Measurements from ENCODE around the gene TM9SF3. TPM values are rescaled to one million over a fixed set of nuclear protein-coding genes. Genes with fewer than 3 reads are reported as not detected.

TM9SF3 gene
- total and polyA plus RNA-seq, 2 of the 4 experiments (the other 2 are of a cell fraction), result 33.7 to 61.8 TPM

DNA sequence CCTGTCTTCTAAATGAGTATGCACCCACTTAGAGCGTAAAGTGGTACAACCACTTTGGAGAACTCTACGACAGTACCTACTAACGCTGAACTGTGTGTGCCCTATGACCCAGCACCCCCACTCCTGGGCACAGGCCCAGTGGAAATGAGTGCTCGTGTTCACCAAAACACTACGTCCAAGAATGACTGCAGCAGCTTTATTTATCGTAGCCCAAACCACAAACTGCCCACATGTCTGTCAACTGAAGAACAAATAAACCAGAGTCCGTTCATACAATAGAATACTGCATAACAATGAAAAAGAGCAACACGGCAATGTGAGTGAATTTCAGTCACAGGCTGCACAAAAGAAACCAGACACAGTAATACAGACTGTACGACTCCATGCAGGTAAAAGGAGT, 108.5 kb downstream of the TM9SF3 start:
- DNase-seq, result no peak
- no peak overlapping the region for H3K4ac ChIP-seq (ENCODE audit: low read depth, low read length)
- in situ Hi-C loops (cut with MboI; ENCODE audit: low sequenced_read_pairs), result no loop called here
- dilution Hi-C loops (cut with HindIII; ENCODE audit: low sequenced_read_pairs, unreplicated experiment), result no loop called here
- no peak overlapping the region for H4K91ac ChIP-seq (ENCODE audit: insufficient read depth, low read depth, low read length)
- H3K9me3 ChIP-seq (ENCODE audit: control insufficient read depth, insufficient read depth, low read length), result no peaks in the 10 kb centered on the region
- no peak overlapping the region for H3K9ac ChIP-seq (ENCODE audit: low read depth, low read length)
- no peak for TF ChIP-seq RAD21 (IDR thresholded peaks at IDR 0.05; ENCODE audit: low read length)
- TF ChIP-seq, protein P1, sequence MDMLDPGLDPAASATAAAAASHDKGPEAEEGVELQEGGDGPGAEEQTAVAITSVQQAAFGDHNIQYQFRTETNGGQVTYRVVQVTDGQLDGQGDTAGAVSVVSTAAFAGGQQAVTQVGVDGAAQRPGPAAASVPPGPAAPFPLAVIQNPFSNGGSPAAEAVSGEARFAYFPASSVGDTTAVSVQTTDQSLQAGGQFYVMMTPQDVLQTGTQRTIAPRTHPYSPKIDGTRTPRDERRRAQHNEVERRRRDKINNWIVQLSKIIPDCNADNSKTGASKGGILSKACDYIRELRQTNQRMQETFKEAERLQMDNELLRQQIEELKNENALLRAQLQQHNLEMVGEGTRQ (IDR thresholded peaks at IDR 0.05; ENCODE audit: low read depth, low read length), result no peak
- no peak for TF ChIP-seq CHD1 (IDR thresholded peaks at IDR 0.05; ENCODE audit: low read depth, low read length)
- TF ChIP-seq BHLHE40 (IDR thresholded peaks at IDR 0.05; ENCODE audit: low read depth, low read length), result no peak
- TF ChIP-seq SMC3 (IDR thresholded peaks at IDR 0.05; ENCODE audit: low read depth, low read length), result no peak
- TF ChIP-seq FOS (IDR thresholded peaks at IDR 0.05; ENCODE audit: low read depth, low read length), result no peak
- TF ChIP-seq RCOR1 (IDR thresholded peaks at IDR 0.05; ENCODE audit: insufficient replicate concordance, low read length), result no peak
- TF ChIP-seq POLR2A (IDR thresholded peaks at IDR 0.05; ENCODE audit: low read depth, low read length), result no peak
- no peak for TF ChIP-seq NFE2L2 (IDR thresholded peaks at IDR 0.05; ENCODE audit: low read depth, low read length)
- TF ChIP-seq CEBPB (IDR thresholded peaks at IDR 0.05; ENCODE audit: low read depth, low read length), result no peak
- TF ChIP-seq, protein P2, sequence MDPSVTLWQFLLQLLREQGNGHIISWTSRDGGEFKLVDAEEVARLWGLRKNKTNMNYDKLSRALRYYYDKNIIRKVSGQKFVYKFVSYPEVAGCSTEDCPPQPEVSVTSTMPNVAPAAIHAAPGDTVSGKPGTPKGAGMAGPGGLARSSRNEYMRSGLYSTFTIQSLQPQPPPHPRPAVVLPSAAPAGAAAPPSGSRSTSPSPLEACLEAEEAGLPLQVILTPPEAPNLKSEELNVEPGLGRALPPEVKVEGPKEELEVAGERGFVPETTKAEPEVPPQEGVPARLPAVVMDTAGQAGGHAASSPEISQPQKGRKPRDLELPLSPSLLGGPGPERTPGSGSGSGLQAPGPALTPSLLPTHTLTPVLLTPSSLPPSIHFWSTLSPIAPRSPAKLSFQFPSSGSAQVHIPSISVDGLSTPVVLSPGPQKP (IDR thresholded peaks at IDR 0.05; ENCODE audit: borderline replicate concordance, low read depth, low read length), result no peak
- TF ChIP-seq RFX5 (IDR thresholded peaks at IDR 0.05; ENCODE audit: low read depth, low read length), result no peak
- no peak for TF ChIP-seq MAZ (IDR thresholded peaks at IDR 0.05; ENCODE audit: borderline replicate concordance, low read depth, low read length)
- no peak for TF ChIP-seq MAFK (IDR thresholded peaks at IDR 0.05; ENCODE audit: low read depth, low read length)
- TF ChIP-seq MXI1 (IDR thresholded peaks at IDR 0.05; ENCODE audit: borderline replicate concordance, low read depth, low read length), result no peak
- TF ChIP-seq, protein P3, sequence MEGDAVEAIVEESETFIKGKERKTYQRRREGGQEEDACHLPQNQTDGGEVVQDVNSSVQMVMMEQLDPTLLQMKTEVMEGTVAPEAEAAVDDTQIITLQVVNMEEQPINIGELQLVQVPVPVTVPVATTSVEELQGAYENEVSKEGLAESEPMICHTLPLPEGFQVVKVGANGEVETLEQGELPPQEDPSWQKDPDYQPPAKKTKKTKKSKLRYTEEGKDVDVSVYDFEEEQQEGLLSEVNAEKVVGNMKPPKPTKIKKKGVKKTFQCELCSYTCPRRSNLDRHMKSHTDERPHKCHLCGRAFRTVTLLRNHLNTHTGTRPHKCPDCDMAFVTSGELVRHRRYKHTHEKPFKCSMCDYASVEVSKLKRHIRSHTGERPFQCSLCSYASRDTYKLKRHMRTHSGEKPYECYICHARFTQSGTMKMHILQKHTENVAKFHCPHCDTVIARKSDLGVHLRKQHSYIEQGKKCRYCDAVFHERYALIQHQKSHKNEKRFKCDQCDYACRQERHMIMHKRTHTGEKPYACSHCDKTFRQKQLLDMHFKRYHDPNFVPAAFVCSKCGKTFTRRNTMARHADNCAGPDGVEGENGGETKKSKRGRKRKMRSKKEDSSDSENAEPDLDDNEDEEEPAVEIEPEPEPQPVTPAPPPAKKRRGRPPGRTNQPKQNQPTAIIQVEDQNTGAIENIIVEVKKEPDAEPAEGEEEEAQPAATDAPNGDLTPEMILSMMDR (conservative IDR thresholded peaks at IDR 0.05; ENCODE audit: low read depth, low read length), result no peak
- no peak overlapping the region for H2BK120ac ChIP-seq (ENCODE audit: low read depth, low read length)
- H3K18ac ChIP-seq (ENCODE audit: low read depth, low read length), result no peak overlapping the region
- H3K27ac ChIP-seq (ENCODE audit: insufficient read depth, low read length), result no peak overlapping the region
- H2AK5ac ChIP-seq (ENCODE audit: low read depth, low read length), result no peak overlapping the region
- no peaks in the 10 kb centered on the region for H4K20me1 ChIP-seq (ENCODE audit: insufficient read depth, low read length)
- BruUV-seq (replicated peaks), result no TSS peak
- no peak overlapping the region for H2BK15ac ChIP-seq (ENCODE audit: low read depth, low read length)
- intact Hi-C loops (cut with micrococcal nuclease), result no loop called here
- H3K79me1 ChIP-seq (ENCODE audit: low read depth in 1 of 2, low read length in 2 of 2), result no peaks in the 10 kb centered on the region
- no peaks in the 10 kb centered on the region for H3K36me3 ChIP-seq (ENCODE audit: control insufficient read depth, insufficient read depth, low read length)
- ATAC-seq (ENCODE audit: low read depth), result no peak
- H3K56ac ChIP-seq (ENCODE audit: extremely low read depth, insufficient read depth, low read length), result no peak overlapping the region
- no peaks in the 10 kb centered on the region for H3K4me1 ChIP-seq (ENCODE audit: control insufficient read depth, insufficient read depth, low read length)
- WGBS, 2 experiments (ENCODE audit: extremely low coverage in 2 of 2, insufficient read length in 1 of 2), result 65% methylated on average over 4 of the region's 9 CpGs; no CpG with 5 or more reads in 1 of the 2 experiments
- no peak overlapping the region for H3K23ac ChIP-seq (ENCODE audit: low read depth, low read length)
- H3K4me2 ChIP-seq (ENCODE audit: low read depth, low read length), result no peak overlapping the region
- H2BK5ac ChIP-seq (ENCODE audit: low read depth, low read length, poor library complexity, severe bottlenecking), result no peak overlapping the region
- no peak overlapping the region for H4K5ac ChIP-seq (ENCODE audit: low read depth, low read length)
- H2AFZ ChIP-seq (replicated peaks; ENCODE audit: low read length, poor library complexity), result no peak overlapping the region
- no peak overlapping the region for H4K8ac ChIP-seq (ENCODE audit: low read depth in 2 of 2, low read length in 2 of 2)
- H2AK9ac ChIP-seq (replicated peaks; ENCODE audit: low read depth, low read length, poor library complexity), result no peak overlapping the region
- H3K4me3 ChIP-seq (ENCODE audit: insufficient read depth, low read depth, low read length), result no peak overlapping the region
- ChIA-PET POLR2A (ENCODE audit: unreplicated experiment) (no interaction called here), CTCF (no interaction called here)
- peaks cover 4% of the 10 kb centered on the region; the same call in 1 of the 2 replicates for H3K27me3 ChIP-seq (ENCODE audit: control insufficient read depth, insufficient read depth, low read length)
- no peak overlapping the region for H3K14ac ChIP-seq (replicated peaks; ENCODE audit: low read depth, low read length)
- H3K9me1 ChIP-seq (ENCODE audit: insufficient read depth, low read length), result no peaks in the 10 kb centered on the region
- H2BK20ac ChIP-seq (ENCODE audit: low read depth, low read length), result no peak overlapping the region
